Measurements from ENCODE around the gene PAK4. TPM values are rescaled to one million over a fixed set of nuclear protein-coding genes. Genes with fewer than 3 reads are reported as not detected.

PAK4 gene
- polyA plus RNA-seq, 1 donor (not counting 4 experiments of a cell fraction or from before 2014, with no cell fraction given) = 11.2 TPM

DNA sequence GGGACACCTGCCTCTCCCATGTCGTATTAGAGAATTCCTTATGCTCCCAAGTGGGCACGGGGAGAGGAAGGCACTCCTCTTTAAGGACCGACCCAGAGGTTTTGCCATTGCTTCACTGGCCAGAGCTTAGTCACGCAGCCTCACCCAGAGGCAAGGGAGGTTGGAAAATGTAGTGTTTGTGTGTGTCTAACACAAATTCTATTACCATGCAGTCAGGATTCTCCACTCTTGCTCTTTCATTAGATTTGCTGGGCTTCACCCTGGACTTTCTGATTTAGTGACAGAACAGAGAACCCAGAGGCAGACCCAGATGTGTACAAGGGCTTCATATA lies 56.6 kb downstream of the PAK4 start:
- no peak overlapping the region for H3K27ac ChIP-seq (ENCODE audit: control insufficient read depth, insufficient read depth, low read length)
- H3K4me2 ChIP-seq (ENCODE audit: control insufficient read depth, extremely low read depth, insufficient read depth, low read depth, low read length) = no peak overlapping the region
- no peaks in the 10 kb centered on the region for H3K4me1 ChIP-seq (ENCODE audit: control insufficient read depth, extremely low read depth, insufficient read depth, low read length)
- no peaks in the 10 kb centered on the region for H4K20me1 ChIP-seq (ENCODE audit: control insufficient read depth, extremely low read depth, insufficient read depth, low read length)
- no peaks in the 10 kb centered on the region for H3K9me3 ChIP-seq (ENCODE audit: control insufficient read depth, low read depth, low read length)
- FAIRE-seq (peak; percentile 46), DNase-seq (ENCODE audit: low read depth, low spot score) (no peak)
- no peak overlapping the region for H3K9ac ChIP-seq (ENCODE audit: control insufficient read depth, extremely low read depth, insufficient read depth, low read length)
- H2AFZ ChIP-seq (ENCODE audit: control insufficient read depth, low read length) = no peak overlapping the region
- no peaks in the 10 kb centered on the region for H3K9me1 ChIP-seq (ENCODE audit: control insufficient read depth, extremely low read depth, insufficient read depth, low read length)
- H3K4me3 ChIP-seq (ENCODE audit: control insufficient read depth in 2 of 3, extremely low read depth in 1 of 3, insufficient read depth in 2 of 3, low read depth in 1 of 3, low read length in 3 of 3) = no peak overlapping the region
- TF ChIP-seq, protein P1, sequence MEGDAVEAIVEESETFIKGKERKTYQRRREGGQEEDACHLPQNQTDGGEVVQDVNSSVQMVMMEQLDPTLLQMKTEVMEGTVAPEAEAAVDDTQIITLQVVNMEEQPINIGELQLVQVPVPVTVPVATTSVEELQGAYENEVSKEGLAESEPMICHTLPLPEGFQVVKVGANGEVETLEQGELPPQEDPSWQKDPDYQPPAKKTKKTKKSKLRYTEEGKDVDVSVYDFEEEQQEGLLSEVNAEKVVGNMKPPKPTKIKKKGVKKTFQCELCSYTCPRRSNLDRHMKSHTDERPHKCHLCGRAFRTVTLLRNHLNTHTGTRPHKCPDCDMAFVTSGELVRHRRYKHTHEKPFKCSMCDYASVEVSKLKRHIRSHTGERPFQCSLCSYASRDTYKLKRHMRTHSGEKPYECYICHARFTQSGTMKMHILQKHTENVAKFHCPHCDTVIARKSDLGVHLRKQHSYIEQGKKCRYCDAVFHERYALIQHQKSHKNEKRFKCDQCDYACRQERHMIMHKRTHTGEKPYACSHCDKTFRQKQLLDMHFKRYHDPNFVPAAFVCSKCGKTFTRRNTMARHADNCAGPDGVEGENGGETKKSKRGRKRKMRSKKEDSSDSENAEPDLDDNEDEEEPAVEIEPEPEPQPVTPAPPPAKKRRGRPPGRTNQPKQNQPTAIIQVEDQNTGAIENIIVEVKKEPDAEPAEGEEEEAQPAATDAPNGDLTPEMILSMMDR (optimal IDR thresholded peaks at IDR 0.05 in 1 of 3, IDR thresholded peaks at IDR 0.05 in 1 of 3, conservative IDR thresholded peaks at IDR 0.05 in 1 of 3; ENCODE audit: extremely low read depth in 1 of 3, insufficient read depth in 2 of 3, low read length in 3 of 3) = no peak
- no peak for TF ChIP-seq EZH2 (IDR thresholded peaks at IDR 0.05; ENCODE audit: low read length)
- peaks cover 0 to 14% of the 10 kb centered on the region in 2 experiments for H3K36me3 ChIP-seq (ENCODE audit: control insufficient read depth in 2 of 2, extremely low read depth in 1 of 2, insufficient read depth in 2 of 2, low read length in 2 of 2)
- no peaks in the 10 kb centered on the region for H3K27me3 ChIP-seq (ENCODE audit: control insufficient read depth, extremely low read depth, insufficient read depth, low read length)
- H3K79me2 ChIP-seq (ENCODE audit: control insufficient read depth, insufficient read depth, low read length) = no peaks in the 10 kb centered on the region
- dilution Hi-C loops (cut with MboI; ENCODE audit: extremely low pct_ligation_motif_present, low sequenced_read_pairs) = no loop called here

DNA sequence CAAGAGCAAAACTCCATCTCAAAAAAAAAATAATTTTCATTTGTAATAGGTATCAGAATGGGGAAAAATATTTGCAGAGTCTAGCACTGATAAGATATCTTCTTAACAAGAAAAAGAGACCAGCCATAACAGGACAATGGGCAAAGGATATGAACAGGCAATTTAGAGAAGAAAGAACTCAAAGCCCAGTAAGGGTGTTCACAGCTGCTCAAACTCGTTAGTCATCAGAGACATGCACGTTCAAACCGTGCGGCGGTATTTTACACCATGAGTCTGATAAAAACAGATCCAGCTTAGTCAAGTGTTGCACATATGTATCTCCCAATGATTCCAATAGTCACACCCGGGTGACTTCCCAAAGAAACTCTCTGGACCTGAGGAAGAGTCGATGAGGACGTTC lies 57.5 kb downstream of the PAK4 start:
- no peaks in the 10 kb centered on the region for H3K9me1 ChIP-seq (ENCODE audit: control insufficient read depth, extremely low read depth, insufficient read depth, low read length)
- no peaks in the 10 kb centered on the region for H3K4me1 ChIP-seq (ENCODE audit: control insufficient read depth, extremely low read depth, insufficient read depth, low read length)
- H3K36me3 ChIP-seq (ENCODE audit: control insufficient read depth in 2 of 2, extremely low read depth in 1 of 2, insufficient read depth in 2 of 2, low read length in 2 of 2) = peaks cover 0 to 10% of the 10 kb centered on the region in 2 experiments
- dilution Hi-C loops (cut with MboI; ENCODE audit: extremely low pct_ligation_motif_present, low sequenced_read_pairs) = no loop called here
- TF ChIP-seq, protein P1 (optimal IDR thresholded peaks at IDR 0.05 in 1 of 3, IDR thresholded peaks at IDR 0.05 in 1 of 3, conservative IDR thresholded peaks at IDR 0.05 in 1 of 3; ENCODE audit: extremely low read depth in 1 of 3, insufficient read depth in 2 of 3, low read length in 3 of 3) = no peak
- TF ChIP-seq EZH2 (IDR thresholded peaks at IDR 0.05; ENCODE audit: low read length) = no peak
- no peaks in the 10 kb centered on the region for H3K79me2 ChIP-seq (ENCODE audit: control insufficient read depth, insufficient read depth, low read length)
- no peak overlapping the region for H3K9ac ChIP-seq (ENCODE audit: control insufficient read depth, extremely low read depth, insufficient read depth, low read length)
- H3K27me3 ChIP-seq (ENCODE audit: control insufficient read depth, extremely low read depth, insufficient read depth, low read length) = no peaks in the 10 kb centered on the region
- no peak overlapping the region for H3K27ac ChIP-seq (ENCODE audit: control insufficient read depth, insufficient read depth, low read length)
- H3K4me2 ChIP-seq (ENCODE audit: control insufficient read depth, extremely low read depth, insufficient read depth, low read depth, low read length) = no peak overlapping the region
- H3K9me3 ChIP-seq (ENCODE audit: control insufficient read depth, low read depth, low read length) = no peaks in the 10 kb centered on the region
- no peak for FAIRE-seq
- no peak for DNase-seq (ENCODE audit: low read depth, low spot score)
- H3K4me3 ChIP-seq (ENCODE audit: control insufficient read depth in 2 of 3, extremely low read depth in 1 of 3, insufficient read depth in 2 of 3, low read depth in 1 of 3, low read length in 3 of 3) = no peak overlapping the region
- H4K20me1 ChIP-seq (ENCODE audit: control insufficient read depth, extremely low read depth, insufficient read depth, low read length) = no peaks in the 10 kb centered on the region
- H2AFZ ChIP-seq (ENCODE audit: control insufficient read depth, low read length) = no peak overlapping the region
